GM10847 (cell line): ENCODE data around the gene F11.

Experiments
- POLR2A ChIP-seq: IDR thresholded peaks from 2 replicates; pipeline ENCODE4 v1.6.1; 2011; ENCODE audit not compliant: insufficient read length; ENCODE audit errors: extremely low read depth

F11 gene

DNA sequence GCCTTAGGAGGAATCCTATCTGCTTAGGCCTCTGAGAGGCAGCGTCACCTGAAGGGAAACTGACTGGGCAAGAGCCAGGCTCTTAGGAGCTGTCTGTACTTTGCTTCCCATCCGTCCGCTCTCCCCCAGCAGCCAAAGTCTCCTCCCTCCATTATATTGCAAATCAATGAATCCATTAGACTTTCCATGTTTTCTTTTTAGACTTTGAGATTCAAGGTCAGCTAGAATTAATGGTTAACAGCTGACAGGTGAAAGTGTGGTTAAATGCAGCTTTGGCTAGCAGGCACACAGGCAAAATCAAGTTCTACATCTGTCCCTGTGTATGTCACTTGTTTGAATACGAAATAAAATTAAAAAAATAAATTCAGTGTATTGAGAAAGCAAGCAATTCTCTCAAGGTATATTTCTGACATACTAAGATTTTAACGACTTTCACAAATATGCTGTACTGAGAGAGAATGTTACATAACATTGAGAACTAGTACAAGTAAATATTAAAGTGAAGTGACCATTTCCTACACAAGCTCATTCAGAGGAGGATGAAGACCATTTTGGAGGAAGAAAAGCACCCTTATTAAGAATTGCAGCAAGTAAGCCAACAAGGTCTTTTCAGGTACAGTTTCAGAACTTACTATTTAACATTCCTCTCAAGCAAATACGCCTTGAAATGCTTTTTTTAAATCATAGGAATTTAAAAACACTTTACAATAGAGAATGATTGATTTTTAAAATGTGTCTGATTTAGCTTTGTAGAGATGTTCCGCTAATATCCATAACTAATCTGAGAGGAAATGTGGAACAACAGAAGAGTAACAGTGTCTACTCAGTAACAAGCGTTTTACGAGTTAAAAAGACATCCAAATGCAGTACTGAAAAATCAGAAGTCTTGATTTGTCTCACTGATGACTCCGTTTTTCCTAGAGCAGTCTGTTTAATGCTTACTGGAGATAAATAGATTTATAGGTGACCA is at the start of gene F11:
Gene F11 (plus strand): TSS at position 507 of the 970 bp plus-strand sequence. CDS start 948 bp downstream, outside the sequence.
- TF ChIP-seq POLR2A: no peak

DNA sequence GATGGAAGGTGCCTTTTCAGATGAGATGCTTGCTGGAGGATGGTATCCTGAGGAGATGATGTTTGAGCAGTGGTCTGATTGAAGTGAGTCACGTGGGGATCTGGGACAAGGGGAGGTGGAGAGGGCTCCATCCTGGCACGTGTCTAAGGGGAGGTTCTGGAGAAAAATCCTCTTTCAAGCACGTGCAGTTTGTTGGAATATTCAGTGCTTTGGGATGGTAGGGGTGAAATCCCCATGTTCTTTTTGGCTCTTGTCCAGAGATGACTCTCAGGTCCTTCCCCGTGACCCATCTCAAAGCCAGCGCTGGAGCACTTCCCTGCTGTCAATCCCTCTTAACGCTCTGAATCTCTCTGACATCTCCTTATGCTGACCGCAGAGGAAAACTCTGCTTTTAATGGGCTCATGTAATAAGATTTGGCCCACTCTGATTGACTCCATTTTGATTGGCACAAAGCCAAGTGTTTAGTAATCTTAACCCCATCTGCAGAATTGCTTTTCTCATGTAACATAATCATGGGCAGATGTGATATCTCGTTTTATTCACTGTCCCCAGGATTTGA is 49.4 kb upstream of the F11 start:
- no peak for TF ChIP-seq POLR2A

DNA sequence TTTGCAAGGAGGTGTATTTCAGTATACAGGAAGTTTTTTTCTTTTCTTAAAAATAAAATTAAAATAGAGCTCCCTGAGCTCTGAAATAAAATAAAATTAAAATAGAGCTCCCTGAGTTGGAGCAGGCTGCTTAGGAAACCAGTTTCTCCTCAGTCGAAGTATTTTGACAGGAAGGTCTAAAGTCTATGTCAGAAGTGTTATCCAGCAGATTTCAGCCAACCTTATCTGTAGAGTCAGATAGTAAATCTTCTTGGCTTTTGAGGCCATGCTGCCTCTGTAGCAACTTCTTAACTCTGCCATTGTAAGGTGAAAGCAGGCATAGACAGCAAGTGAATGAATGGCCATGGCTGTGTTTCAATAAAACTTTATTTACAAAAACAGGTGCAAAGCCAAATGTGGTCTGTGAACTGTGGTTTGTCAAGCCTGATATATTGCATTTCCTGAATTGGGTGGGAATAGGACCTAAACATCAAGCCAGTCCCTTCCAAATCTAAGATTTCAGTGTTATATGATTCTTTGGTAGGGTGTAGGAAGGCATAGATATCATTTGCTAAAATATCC is 48.2 kb upstream of the F11 start:
- no peak for TF ChIP-seq POLR2A

DNA sequence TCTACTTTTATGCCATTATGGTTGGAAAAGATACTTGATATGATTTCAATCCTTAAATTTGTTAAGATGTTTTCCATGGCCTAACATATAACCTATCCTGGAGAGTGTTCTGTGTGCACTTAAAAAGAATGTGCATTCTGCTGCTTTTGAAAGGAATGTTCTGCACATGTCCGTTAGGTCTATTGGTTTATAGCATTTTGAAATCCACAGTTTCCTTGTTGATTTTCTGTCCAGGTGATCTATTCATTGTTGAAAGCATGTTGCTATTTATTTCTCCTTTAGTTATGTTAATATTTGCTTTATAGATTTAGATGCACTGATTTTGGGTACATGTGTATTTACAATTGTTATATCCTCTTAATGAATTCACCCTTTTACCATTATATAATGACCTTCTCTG is 44.4 kb upstream of the F11 start:
- TF ChIP-seq POLR2A: no peak

DNA sequence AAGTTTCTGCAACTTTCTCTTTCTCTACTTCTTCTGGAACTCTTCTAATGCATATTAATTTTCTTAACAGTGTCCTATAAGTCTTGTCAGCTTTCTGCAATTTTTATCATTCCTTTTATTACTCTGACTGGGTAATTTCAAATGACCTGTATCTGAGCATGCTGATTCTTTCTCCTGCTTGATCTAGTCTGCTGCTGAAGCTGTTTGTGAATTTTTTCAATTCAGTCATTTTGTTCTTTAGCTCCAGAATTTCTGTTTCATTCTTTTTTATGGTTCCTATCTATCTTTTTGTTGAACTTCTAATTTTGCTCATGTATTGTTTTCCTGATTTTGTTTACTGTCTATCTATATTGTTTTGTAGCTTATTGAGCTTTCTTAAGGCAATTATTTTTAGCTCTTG is 40.1 kb upstream of the F11 start:
- TF ChIP-seq POLR2A: no peak

DNA sequence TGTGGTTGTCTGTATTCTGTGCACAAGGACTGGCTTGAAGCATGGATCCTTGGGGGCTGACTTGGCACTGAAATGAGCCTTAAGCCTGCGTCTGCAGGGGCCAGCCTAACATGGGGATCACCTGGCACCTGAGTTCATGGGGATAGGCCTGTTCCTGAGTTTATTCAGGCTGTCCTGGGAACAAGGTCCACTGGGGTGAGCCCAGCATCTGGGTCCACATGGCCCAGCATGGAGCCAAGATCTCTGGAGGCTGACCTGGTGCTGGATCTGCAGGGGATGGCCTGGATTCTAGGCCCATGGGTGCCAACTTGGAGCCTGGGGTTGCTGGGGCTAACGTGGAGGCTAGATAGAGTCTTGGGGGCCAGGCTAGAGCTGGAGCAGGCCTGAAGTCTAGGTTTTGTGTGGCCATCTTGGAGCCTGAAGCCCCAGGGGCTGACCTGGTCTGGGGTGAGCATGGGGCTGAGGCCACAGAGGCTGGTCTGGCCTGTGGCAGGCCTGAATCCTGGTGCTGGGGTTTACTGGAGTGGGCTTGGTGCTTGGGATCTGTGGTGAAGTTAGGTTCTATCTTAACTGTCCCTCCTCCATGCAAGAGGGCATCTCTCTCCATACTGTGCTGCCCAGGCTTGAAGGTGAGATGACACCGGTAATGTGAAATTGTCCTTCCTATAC is 39.3 kb upstream of the F11 start:
- no peak for TF ChIP-seq POLR2A

DNA sequence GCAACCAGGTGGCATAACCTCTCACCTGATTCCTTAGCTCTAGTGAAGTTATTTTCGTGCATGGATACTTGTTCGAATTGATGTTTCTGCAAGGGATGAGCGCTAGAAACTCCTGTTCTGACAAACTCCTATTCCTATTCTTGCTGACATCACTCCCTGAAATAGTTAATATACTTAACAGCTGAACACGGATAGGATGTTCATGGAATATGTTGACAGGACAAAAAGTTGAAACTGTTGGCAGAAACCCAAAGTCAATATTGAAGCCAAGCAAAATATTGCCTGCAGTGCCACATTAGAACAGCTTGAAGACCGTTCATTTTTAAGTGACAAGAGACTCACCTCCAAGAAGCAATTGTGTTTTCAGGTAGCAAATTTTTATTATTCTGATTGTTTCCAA is 38.8 kb upstream of the F11 start, which contains the start of gene KLKB1:
Gene KLKB1 (plus strand): TSS at position 287 of the 400 bp plus-strand sequence. CDS start 689 bp downstream, outside the sequence.
- no peak for TF ChIP-seq POLR2A

DNA sequence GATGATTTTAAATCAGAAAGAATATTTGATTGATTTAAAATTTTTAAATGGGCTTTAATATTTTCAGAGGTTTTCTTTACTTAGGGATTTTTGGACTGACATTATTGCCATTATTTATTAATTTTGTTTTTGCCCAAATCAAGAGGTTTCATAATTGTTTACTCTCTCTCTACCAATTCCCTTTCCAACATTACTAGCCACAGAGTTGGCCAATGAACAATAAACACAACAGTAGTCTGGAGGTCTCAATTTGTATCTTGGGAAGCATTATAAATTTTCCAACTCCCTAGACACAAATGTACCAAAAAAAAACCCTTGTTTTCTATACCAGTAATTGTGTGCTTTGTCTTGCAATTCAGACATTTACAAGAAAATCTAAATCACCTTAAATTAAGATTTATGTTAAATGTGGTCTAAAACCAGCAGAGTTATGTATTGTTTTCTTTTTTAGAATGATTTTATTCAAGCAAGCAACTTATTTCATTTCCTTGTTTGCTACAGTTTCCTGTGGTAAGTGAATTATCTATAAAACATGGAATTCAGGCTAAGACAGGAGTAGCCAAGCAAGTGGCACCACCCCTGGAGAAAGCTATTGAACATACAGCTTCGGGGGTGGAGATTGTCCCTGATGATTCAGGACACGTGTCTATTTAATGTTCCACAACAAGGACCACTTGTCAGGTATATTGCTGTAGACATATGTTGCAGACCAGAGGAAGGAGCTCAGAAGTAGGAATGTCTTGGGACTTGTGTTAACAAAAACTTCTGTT is 38.1 kb upstream of the F11 start:
- TF ChIP-seq POLR2A: no peak

DNA sequence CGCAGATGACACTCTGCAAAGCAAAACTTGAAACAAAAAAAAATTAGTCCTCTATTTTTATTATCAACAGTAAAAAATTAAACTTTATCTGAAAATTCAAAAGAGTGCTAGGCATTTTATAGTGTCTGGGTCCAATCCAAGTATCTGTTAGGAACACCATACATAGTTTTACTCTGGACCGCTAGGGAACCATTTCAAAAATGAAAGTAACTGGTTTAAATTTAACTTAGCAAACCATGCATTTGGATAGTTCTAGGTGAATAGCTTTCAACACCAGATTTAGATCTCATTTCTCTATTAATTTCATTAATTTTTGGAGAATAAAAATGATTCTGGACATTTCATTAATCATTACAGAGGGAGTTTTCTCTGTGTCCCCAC is 37.5 kb upstream of the F11 start:
- TF ChIP-seq POLR2A: no peak

DNA sequence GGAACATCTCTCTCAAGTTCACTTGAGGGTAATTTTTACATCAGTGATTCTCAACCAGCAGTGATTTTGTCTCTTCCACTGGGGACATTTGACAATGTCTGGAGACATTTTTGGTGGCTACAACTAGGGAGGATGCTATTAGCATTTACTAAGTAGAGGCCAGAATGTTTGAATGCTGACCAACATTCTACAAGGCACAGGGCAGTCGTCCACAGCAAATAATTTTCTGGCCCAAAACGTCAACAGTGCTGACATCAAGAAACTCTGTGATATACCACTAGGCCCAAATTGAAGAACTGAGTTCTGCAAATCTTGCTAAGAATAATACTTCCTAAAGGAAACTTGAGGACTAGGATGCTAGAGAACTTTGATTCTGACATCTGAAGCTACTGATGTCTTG is 31.6 kb upstream of the F11 start:
- no peak for TF ChIP-seq POLR2A

DNA sequence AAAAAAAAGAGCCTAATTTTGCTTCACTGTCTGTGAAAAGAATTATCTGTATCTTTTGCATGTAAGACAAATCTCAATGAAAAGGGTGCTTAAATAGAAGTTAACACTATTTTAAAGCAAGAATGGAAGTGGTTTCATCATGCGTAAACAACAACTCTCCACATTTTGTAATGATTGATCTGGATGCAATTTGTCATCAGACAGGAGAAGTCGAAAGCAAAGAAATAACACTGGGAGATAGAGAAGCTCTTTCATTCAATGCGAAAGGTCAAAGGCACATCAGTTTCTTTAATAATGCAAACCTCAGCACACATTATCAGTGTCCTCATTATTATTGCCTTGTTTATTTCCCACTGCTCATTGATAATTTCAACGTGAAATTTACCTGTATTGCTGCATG is 29.9 kb upstream of the F11 start:
- TF ChIP-seq POLR2A: no peak

DNA sequence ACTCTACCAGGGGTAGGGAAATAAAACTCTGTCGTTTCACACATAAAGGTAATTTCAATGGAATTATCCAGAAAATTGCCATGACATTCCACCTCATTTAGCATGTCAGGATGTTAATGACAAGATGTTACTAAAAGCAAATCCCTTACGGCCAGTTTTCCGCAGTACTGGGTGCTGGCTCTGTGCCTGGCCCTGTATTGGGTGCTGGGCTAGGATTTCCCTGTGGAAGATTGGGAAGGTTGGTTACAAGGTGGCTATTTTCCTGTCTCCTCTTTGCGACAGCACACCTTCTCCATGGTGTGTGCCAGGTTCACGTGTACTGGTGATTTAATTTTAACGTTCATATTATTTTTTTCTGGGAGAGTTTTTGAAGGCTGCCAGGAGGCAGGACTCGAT is 25.5 kb upstream of the F11 start:
- TF ChIP-seq POLR2A: no peak

DNA sequence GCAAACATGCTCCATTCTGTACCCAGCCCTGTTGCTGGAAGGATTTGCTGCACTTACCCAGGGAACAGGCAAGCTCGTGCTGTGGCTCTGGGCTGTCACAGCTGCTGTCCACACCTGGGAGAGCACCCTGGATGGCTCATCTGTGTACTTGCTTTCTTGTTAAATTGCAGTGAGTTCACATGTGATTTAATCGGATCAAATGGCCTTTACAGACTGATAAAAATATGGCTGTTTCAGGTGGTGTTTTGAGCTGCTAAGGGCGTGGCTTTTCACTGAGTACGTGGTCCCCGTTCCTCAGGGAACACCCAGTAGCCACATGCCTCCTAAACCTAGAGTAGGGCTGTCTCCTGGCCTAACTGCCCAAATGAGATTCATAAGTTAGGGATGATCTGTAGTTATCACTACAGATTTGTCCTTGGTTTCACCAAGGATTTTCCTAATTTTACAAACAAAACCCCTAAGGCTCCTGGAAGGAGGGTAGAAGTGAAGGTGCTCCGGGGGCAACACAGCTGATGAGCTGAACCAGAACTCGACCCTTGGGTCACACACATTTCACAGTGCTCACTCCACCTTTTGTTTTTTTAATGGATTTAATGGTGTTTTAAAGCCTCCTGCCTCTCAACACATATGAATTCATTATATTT is 25.0 kb upstream of the F11 start:
- no peak for TF ChIP-seq POLR2A

DNA sequence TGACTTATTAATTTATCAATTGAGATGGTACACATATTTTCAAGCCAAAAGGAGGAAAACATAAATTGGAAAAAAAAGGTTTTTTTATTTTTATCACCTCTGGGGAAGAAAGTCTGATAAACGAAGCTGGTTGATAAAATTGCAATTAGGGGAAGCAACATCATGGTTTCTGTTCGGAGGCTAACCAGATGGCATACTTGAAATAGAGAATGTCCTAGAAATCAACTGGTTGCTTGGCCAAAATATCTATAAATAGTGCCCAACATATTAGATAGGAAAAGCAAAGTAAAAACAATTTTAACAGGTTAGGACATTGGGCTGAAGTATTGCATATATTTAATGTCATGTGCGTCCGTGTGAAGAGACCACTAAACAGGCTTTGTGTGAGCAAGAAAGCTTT is 24.4 kb upstream of the F11 start:
- TF ChIP-seq POLR2A: no peak
